D721Med (cell line): ENCODE measurements around the gene ZFP3.
"Not testable (repeated sequence)": the region's sequence is repeated elsewhere in the genome, so short reads cannot be mapped to it uniquely, and the experiment has no call there.

Experiments
- DNase-seq: peaks from one replicate; pipeline ENCODE4 v3.0.0; 2011; ENCODE audit warnings: low spot score; ENCODE audit not compliant: insufficient read length
- FAIRE-seq: peaks from 2 replicates; lab custom pipeline; 2011; peaks lifted over from hg19 to GRCh38; lab: Jason Lieb, UNC
- TF ChIP-seq, protein P1 (sequence below): IDR thresholded peaks from 2 replicates; pipeline ENCODE4 v1.5.1; 2012; ENCODE audit warnings: mild to moderate bottlenecking, control low read depth; ENCODE audit not compliant: insufficient read depth; ENCODE audit errors: missing control alignments

ZFP3 gene

DNA sequence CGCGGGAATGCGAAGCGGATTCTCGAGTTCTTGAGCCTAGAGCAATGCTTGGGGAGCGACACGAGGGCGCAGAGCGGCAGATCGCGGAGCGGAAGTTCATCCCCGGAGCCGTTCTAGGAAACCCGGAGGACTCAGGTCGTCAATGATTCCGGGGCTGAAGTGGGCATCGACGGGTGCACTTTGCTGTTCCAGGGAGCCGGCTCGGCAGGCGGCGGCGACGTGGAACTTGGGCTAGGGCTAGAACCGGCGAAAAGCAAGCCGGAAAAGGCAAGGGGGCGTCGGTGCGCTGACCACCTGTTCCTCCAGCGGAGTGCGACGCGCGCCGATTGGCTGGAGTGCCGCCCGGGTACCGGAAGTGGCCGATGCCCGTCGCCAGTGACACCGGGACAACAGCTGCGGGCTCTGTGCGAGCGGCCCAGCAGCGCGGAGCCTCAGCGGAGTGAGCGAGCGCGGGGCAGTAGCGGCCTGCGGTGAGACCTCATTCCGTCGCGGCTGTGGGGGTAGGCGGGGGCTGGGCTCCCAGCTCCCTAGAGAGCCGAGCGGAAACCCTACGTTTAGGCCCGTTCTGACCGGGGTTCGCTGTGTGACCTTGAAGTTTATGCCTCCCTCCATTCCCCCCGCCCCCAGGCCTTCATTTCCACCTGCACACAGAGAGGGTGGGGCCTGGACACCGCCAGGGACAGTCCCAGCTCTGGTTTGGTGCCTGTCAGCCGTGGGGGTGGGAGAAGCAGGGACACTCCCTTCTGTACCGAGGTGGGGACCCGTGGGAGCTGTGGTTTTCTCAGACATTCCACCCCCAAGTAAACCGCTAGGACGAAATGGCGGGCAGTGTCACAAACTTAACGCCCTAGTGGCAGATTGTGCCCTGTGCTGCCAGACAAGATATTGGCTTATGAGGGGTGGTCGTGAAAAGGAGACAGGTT is at the start of gene ZFP3:
Gene ZFP3 (plus strand): TSS at position 362 of the 923 bp plus-strand sequence. CDS start 13,038 bp downstream, outside the sequence.
- TF ChIP-seq, protein P1, sequence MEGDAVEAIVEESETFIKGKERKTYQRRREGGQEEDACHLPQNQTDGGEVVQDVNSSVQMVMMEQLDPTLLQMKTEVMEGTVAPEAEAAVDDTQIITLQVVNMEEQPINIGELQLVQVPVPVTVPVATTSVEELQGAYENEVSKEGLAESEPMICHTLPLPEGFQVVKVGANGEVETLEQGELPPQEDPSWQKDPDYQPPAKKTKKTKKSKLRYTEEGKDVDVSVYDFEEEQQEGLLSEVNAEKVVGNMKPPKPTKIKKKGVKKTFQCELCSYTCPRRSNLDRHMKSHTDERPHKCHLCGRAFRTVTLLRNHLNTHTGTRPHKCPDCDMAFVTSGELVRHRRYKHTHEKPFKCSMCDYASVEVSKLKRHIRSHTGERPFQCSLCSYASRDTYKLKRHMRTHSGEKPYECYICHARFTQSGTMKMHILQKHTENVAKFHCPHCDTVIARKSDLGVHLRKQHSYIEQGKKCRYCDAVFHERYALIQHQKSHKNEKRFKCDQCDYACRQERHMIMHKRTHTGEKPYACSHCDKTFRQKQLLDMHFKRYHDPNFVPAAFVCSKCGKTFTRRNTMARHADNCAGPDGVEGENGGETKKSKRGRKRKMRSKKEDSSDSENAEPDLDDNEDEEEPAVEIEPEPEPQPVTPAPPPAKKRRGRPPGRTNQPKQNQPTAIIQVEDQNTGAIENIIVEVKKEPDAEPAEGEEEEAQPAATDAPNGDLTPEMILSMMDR: no peak
- peak; percentile 84 for DNase-seq
- FAIRE-seq: no peak

DNA sequence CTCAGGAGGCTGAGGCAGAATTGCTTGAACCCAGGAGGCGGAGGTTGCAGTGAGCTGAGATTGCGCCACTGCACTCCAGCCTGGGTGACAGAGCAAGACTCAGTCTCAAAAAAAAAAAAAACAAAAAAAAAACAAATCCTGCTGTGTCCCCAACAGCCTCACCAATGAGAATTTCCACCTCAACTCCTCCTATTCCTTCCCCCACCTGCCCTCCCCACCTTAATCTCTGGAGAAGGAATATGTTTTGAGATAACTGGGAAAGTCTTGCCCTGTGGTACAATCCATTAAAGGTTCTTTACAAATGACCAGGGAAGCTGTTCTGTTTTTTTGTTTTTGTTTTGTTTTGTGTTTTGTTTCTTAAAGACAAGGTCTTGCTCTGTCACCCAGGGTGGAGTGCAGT is 48.1 kb upstream of the ZFP3 start:
- not testable (repeated sequence) for DNase-seq, FAIRE-seq

DNA sequence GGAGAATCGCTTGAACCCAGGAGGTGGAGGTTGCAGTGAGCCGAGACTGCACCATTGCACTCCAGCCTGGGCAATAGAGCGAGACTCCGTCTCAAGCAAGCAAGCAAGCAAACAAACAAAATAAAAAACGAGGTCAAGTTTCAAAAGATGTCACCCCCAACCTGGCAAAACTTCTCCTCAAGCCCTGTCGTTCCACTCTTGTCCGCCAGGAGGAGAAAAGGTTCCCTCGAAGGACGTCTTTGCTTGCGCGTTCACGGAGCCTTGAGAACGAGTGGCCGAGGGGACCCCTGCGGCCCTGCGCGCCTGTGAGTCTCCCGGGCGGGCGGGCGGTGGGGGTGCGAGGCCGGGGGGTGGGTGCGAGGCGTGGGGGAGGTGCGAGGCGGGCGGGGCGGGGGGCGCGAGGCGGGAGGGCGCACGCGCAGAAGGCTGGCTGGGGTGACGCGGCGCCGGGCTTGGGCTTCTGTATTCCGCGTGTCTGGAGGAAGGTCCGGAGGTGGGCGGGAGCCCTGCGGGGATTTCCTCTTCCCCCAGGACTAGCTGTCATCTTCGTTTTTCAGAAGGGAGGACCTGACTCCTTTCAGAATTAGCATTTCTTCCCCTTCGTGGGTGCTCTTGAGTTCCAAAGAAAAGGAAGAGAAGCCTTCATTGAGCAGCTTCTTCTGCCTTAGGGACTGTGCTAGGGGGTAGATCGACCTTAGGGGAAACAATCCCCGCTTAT is 46.7 kb upstream of the ZFP3 start:
- no peak for FAIRE-seq
- DNase-seq: peak; percentile 62
- TF ChIP-seq, protein P1: peak; percentile 47

DNA sequence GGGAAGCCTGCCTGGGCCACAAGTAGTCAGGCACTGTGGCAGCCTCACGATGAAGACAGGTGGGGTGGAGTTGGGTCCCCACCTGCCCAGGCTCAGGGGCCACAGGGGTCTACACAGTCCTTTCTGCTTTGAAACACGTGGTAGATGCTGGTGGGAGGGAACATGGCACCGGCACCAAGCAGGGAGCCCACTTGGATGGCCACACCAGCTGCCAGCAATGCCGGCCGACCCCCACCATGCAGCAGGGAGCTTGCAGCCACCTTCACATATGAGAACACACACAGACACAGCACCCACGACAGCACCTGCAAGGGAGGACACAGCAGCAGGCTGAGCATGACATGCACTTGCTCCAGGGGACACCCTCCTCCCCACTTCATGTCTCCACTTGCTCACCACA is 45.4 kb upstream of the ZFP3 start:
- no peak for DNase-seq
- no peak for FAIRE-seq
- TF ChIP-seq, protein P1: no peak

DNA sequence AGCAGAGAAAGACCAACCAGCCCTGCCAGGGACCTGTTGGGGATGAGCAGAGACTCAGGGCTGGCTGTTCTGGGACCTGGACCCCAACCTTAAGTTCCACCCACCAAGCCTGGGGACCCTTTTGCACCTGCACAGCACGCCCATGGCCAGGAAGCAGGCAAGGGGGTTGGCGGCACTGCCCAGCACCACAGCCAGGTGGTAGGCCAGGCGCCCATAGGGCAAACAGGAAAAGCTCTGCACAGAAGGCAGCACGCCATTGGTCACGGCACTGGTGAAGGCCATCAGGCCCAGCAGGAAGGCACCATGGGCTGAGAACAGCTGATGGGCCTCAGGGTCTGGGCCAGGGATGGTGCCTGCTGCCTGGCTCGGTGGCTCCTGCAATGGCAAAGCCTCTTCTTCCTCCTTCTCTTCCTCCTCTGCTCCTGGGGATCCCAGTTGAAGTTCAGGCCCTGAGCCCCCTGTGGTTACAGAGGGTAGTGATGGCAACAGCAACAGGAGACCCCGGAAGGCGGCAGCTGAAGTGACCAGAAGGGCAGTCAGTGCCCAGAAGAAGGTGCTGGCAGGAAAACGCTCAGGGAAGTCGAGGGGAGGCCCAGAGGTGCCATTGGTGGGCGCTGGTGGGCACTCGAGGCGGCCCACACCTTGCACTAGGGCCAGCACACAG is 44.8 kb upstream of the ZFP3 start:
- DNase-seq: no peak
- TF ChIP-seq, protein P1: no peak
- no peak for FAIRE-seq

DNA sequence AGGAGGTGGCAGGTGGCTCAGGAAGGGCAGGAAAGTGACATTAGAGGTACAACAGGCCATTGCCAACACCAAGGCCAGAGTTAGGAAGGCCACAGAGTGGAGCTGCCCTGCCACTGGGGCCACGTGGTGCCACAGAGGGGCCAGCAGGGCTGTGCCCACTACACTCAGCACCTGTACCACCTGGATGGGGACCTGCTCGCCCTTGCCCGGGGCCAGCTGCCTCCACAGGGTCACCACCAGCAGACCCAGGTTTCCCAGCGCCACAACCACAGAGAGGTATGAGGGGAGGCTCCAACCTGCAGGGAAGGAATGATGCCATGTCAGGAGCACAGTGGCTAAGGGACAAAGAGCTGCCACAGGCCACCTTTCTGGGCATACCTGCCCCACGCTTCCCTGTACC is 44.2 kb upstream of the ZFP3 start:
- DNase-seq: no peak
- TF ChIP-seq, protein P1: no peak
- FAIRE-seq: no peak

DNA sequence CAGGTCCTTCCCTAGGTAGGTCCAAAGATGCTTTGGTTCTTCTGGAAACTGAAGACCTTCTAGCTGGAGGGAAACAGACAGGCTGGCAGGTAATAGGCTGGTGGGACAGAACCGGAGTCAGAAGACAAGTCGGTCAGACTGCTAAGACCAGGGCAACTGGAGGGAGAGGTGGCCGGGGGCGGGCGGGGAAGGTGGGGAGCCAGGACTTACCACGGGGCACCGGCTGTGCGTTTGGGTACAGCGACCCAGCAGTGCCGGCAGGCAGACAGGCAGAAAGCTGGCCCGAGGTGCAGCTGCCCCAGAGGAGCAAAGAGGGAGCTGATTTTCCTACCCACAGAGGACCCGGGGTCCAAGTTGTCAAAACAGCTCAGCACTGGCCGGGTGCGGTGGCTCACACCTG is 43.6 kb upstream of the ZFP3 start:
- FAIRE-seq (no peak), DNase-seq (no peak)
- TF ChIP-seq, protein P1: no peak
